ENCODE data around the gene IFT80. TPM values are rescaled to one million over a fixed set of nuclear protein-coding genes. Genes with fewer than 3 reads are reported as not detected.

Gene IFT80
- total and polyA plus RNA-seq, 2 of the 4 experiments (the other 2 are of a cell fraction): 15.2 to 16.8 TPM

DNA sequence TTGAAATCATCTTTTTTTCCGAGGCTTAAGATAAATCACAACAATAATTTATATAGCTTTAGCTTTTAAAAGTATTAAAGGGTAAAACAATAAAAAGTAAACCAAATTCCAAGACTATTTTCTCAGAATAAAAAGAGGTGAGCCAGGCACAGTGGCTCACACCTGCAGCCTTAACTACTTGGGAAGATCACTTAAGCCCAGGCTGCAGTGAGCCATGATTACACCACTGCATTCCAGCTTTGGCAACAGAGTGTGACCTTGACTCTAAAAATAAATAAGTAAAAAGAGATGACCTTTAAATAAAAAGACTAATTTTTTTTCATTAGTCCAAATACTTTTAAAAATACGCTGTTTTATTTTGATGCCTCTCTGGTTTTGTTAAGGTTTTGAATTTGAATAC, 119.4 kb downstream of the IFT80 start:
- H4K91ac ChIP-seq (ENCODE audit: insufficient read depth, low read depth, low read length): no peak overlapping the region
- no peak overlapping the region for H3K4ac ChIP-seq (ENCODE audit: low read depth, low read length)
- no peak overlapping the region for H4K5ac ChIP-seq (ENCODE audit: low read depth, low read length)
- H2AK5ac ChIP-seq (ENCODE audit: low read depth, low read length): no peak overlapping the region
- CTCF ChIA-PET: no interaction called here
- no peak overlapping the region for H2AFZ ChIP-seq (replicated peaks; ENCODE audit: low read length, poor library complexity)
- H3K36me3 ChIP-seq (ENCODE audit: control insufficient read depth, insufficient read depth, low read length): peaks cover 3% of the 10 kb centered on the region; the same call in 1 of the 2 replicates
- no peak overlapping the region for H4K8ac ChIP-seq (ENCODE audit: low read depth in 2 of 2, low read length in 2 of 2)
- no peak overlapping the region for H3K4me2 ChIP-seq (ENCODE audit: low read depth, low read length)
- no peak overlapping the region for H2BK20ac ChIP-seq (ENCODE audit: low read depth, low read length)
- dilution Hi-C loops (cut with HindIII; ENCODE audit: low sequenced_read_pairs, unreplicated experiment) (no loop called here), intact Hi-C loops (cut with micrococcal nuclease) (no loop called here), in situ Hi-C loops (cut with MboI; ENCODE audit: low sequenced_read_pairs) (no loop called here)
- POLR2A ChIA-PET (ENCODE audit: unreplicated experiment): interaction anchor here (0.6 kb wide), 1 partner anchor 68 kb away, joined by 3 read pairs; no protein-coding TSS in a partner anchor
- DNase-seq (no peak), ATAC-seq (ENCODE audit: low read depth) (no peak)
- H3K56ac ChIP-seq (ENCODE audit: extremely low read depth, insufficient read depth, low read length): no peak overlapping the region
- BruUV-seq (replicated peaks): no TSS peak
- H3K14ac ChIP-seq (replicated peaks; ENCODE audit: low read depth, low read length): no peak overlapping the region
- no peaks in the 10 kb centered on the region for H3K79me1 ChIP-seq (ENCODE audit: low read depth in 1 of 2, low read length in 2 of 2)
- H3K9ac ChIP-seq (ENCODE audit: low read depth, low read length): no peak overlapping the region
- WGBS, 2 experiments (ENCODE audit: extremely low coverage in 2 of 2, insufficient read length in 1 of 2): no CpG with 5 or more reads among the region's 2 CpGs
- no peak overlapping the region for H3K27ac ChIP-seq (ENCODE audit: insufficient read depth, low read length)
- no peak overlapping the region for H3K18ac ChIP-seq (ENCODE audit: low read depth, low read length)
- H2BK5ac ChIP-seq (ENCODE audit: low read depth, low read length, poor library complexity, severe bottlenecking): no peak overlapping the region
- H3K27me3 ChIP-seq (ENCODE audit: control insufficient read depth, insufficient read depth, low read length): no peaks in the 10 kb centered on the region
- H3K23ac ChIP-seq (ENCODE audit: low read depth, low read length): no peak overlapping the region
- H4K20me1 ChIP-seq (ENCODE audit: insufficient read depth, low read length): no peaks in the 10 kb centered on the region
- no peak overlapping the region for H2AK9ac ChIP-seq (replicated peaks; ENCODE audit: low read depth, low read length, poor library complexity)
- H2BK120ac ChIP-seq (ENCODE audit: low read depth, low read length): no peak overlapping the region
- H3K4me1 ChIP-seq (ENCODE audit: control insufficient read depth, insufficient read depth, low read length): no peaks in the 10 kb centered on the region
- TF ChIP-seq, protein P1, sequence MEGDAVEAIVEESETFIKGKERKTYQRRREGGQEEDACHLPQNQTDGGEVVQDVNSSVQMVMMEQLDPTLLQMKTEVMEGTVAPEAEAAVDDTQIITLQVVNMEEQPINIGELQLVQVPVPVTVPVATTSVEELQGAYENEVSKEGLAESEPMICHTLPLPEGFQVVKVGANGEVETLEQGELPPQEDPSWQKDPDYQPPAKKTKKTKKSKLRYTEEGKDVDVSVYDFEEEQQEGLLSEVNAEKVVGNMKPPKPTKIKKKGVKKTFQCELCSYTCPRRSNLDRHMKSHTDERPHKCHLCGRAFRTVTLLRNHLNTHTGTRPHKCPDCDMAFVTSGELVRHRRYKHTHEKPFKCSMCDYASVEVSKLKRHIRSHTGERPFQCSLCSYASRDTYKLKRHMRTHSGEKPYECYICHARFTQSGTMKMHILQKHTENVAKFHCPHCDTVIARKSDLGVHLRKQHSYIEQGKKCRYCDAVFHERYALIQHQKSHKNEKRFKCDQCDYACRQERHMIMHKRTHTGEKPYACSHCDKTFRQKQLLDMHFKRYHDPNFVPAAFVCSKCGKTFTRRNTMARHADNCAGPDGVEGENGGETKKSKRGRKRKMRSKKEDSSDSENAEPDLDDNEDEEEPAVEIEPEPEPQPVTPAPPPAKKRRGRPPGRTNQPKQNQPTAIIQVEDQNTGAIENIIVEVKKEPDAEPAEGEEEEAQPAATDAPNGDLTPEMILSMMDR (conservative IDR thresholded peaks at IDR 0.05; ENCODE audit: low read depth, low read length): no peak
- TF ChIP-seq POLR2A (IDR thresholded peaks at IDR 0.05; ENCODE audit: low read depth, low read length) (no peak), SMC3 (IDR thresholded peaks at IDR 0.05; ENCODE audit: low read depth, low read length) (no peak), MXI1 (IDR thresholded peaks at IDR 0.05; ENCODE audit: borderline replicate concordance, low read depth, low read length) (no peak), CHD1 (IDR thresholded peaks at IDR 0.05; ENCODE audit: low read depth, low read length) (no peak), BHLHE40 (IDR thresholded peaks at IDR 0.05; ENCODE audit: low read depth, low read length) (no peak), NFE2L2 (IDR thresholded peaks at IDR 0.05; ENCODE audit: low read depth, low read length) (no peak), MAZ (IDR thresholded peaks at IDR 0.05; ENCODE audit: borderline replicate concordance, low read depth, low read length) (no peak), CEBPB (IDR thresholded peaks at IDR 0.05; ENCODE audit: low read depth, low read length) (no peak), FOS (IDR thresholded peaks at IDR 0.05; ENCODE audit: low read depth, low read length) (no peak), MAFK (IDR thresholded peaks at IDR 0.05; ENCODE audit: low read depth, low read length) (no peak), RFX5 (IDR thresholded peaks at IDR 0.05; ENCODE audit: low read depth, low read length) (no peak), RCOR1 (IDR thresholded peaks at IDR 0.05; ENCODE audit: insufficient replicate concordance, low read length) (no peak), RAD21 (IDR thresholded peaks at IDR 0.05; ENCODE audit: low read length) (no peak)
- TF ChIP-seq, protein P2, sequence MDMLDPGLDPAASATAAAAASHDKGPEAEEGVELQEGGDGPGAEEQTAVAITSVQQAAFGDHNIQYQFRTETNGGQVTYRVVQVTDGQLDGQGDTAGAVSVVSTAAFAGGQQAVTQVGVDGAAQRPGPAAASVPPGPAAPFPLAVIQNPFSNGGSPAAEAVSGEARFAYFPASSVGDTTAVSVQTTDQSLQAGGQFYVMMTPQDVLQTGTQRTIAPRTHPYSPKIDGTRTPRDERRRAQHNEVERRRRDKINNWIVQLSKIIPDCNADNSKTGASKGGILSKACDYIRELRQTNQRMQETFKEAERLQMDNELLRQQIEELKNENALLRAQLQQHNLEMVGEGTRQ (IDR thresholded peaks at IDR 0.05; ENCODE audit: low read depth, low read length): no peak
- TF ChIP-seq, protein P3, sequence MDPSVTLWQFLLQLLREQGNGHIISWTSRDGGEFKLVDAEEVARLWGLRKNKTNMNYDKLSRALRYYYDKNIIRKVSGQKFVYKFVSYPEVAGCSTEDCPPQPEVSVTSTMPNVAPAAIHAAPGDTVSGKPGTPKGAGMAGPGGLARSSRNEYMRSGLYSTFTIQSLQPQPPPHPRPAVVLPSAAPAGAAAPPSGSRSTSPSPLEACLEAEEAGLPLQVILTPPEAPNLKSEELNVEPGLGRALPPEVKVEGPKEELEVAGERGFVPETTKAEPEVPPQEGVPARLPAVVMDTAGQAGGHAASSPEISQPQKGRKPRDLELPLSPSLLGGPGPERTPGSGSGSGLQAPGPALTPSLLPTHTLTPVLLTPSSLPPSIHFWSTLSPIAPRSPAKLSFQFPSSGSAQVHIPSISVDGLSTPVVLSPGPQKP (IDR thresholded peaks at IDR 0.05; ENCODE audit: borderline replicate concordance, low read depth, low read length): no peak
- H2BK15ac ChIP-seq (ENCODE audit: low read depth, low read length): no peak overlapping the region
- H3K4me3 ChIP-seq (ENCODE audit: insufficient read depth, low read depth, low read length): no peak overlapping the region
- no peaks in the 10 kb centered on the region for H3K9me3 ChIP-seq (ENCODE audit: control insufficient read depth, insufficient read depth, low read length)
- peaks cover 3% of the 10 kb centered on the region; the same call in 1 of the 2 replicates for H3K9me1 ChIP-seq (ENCODE audit: insufficient read depth, low read length)
